Measurements from ENCODE around the gene BNC2.

DNA sequence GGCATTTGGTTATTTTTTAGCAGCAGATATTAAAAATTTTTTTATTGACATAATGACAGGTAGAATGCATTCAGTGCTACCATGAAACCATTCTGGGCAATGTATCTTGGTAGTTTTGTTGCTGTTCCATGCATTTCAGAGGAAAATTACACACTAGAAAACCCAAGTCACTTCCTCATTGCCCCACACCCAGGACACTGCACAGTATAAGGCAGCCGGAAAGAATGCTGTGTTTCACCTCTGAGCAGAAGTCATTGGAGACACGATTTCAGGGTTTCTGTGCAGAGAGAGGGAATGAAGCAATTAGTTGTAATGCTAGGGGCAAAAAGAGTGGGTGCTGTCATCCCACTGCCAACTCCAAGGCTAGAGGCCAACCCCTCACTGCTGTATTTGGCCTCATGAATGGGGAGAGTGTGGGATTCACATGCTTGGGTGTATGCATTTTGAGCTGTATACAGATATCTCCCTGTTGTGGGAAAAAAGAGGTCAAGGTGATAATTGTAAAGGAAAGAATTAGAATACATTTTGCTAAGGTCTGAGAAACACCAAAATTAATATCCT, 290.5 kb downstream of the BNC2 start:
- TF ChIP-seq EZH2 (IDR thresholded peaks at IDR 0.05), result no peak
- no peak for TF ChIP-seq POLR2AphosphoS5 (IDR thresholded peaks at IDR 0.05; ENCODE audit: borderline replicate concordance, low read depth, low read length)
- no peak for TF ChIP-seq FOXP2 (optimal IDR thresholded peaks at IDR 0.05; ENCODE audit: control extremely low read depth, extremely low read length, insufficient read depth)
